Measurements from ENCODE around the gene OR1D5. TPM values are rescaled to one million over a fixed set of nuclear protein-coding genes. Genes with fewer than 3 reads are reported as not detected.

OR1D5 gene
- total and polyA plus RNA-seq, 10 of the 15 experiments (the other 5 are each of a cell fraction or from before 2014, with no cell fraction given): not detected

- ChIA-PET CTCF (no interaction called here), POLR2A (no interaction called here), RAD21 (ENCODE audit: unreplicated experiment) (no interaction called here), SMC1A (ENCODE audit: uncharacterized antibody, unreplicated experiment) (interaction anchor here (0.6 kb wide), 1 partner anchor 296 kb away, joined by 3 read pairs; no protein-coding TSS in a partner anchor)
- in situ Hi-C loops (cut with MboI): loop anchor here (25.0 kb wide), 1 partner anchor 606 kb away; the partner anchor contains the start of gene MNT
- TF ChIP-seq DPF2 (IDR thresholded peaks at IDR 0.05): no peak
- TF ChIP-seq, protein P1, sequence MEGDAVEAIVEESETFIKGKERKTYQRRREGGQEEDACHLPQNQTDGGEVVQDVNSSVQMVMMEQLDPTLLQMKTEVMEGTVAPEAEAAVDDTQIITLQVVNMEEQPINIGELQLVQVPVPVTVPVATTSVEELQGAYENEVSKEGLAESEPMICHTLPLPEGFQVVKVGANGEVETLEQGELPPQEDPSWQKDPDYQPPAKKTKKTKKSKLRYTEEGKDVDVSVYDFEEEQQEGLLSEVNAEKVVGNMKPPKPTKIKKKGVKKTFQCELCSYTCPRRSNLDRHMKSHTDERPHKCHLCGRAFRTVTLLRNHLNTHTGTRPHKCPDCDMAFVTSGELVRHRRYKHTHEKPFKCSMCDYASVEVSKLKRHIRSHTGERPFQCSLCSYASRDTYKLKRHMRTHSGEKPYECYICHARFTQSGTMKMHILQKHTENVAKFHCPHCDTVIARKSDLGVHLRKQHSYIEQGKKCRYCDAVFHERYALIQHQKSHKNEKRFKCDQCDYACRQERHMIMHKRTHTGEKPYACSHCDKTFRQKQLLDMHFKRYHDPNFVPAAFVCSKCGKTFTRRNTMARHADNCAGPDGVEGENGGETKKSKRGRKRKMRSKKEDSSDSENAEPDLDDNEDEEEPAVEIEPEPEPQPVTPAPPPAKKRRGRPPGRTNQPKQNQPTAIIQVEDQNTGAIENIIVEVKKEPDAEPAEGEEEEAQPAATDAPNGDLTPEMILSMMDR (IDR thresholded peaks at IDR 0.05 in 2 of 3, conservative IDR thresholded peaks at IDR 0.05 in 1 of 3; ENCODE audit: control insufficient read depth in 2 of 3, extremely low read depth in 1 of 3, insufficient read depth in 1 of 3, low read depth in 3 of 3, low read length in 3 of 3): no peak
- WGBS (ENCODE audit: insufficient coverage, insufficient replicate concordance, low lambda C conversion rate, missing lambda C conversion rate): 53% methylated on average over 12 of the region's 15 CpGs
- ATAC-seq (no peak), FAIRE-seq (no peak), DNase-seq (ENCODE audit: low read depth, low spot score) (no peak)
- H3K27me3 ChIP-seq (replicated peaks in 1 of 2; ENCODE audit: control insufficient read depth in 2 of 2, insufficient read depth in 2 of 2, low read length in 1 of 2): no peaks in the 10 kb centered on the region; a peak in 1 of 4 replicates
- no peak overlapping the region for H3K9ac ChIP-seq (ENCODE audit: control insufficient read depth, insufficient read depth, low read length)
- H3K4me2 ChIP-seq (ENCODE audit: control insufficient read depth, insufficient read depth): no peak overlapping the region
- no TSS peak for BruUV-seq (replicated peaks)
- H3K79me2 ChIP-seq (ENCODE audit: control insufficient read depth, insufficient read depth, low read length): no peaks in the 10 kb centered on the region
- H4K20me1 ChIP-seq (ENCODE audit: control insufficient read depth, insufficient read depth): no peaks in the 10 kb centered on the region
- H3K4me3 ChIP-seq: no peak overlapping the region
- no peak overlapping the region for H2AFZ ChIP-seq (ENCODE audit: control insufficient read depth, low read depth, low read length)
- H3K9me3 ChIP-seq (replicated peaks; ENCODE audit: control insufficient read depth, insufficient read depth, low read length): no peaks in the 10 kb centered on the region; the same call in 2 of the 3 replicates
- H3K4me1 ChIP-seq (ENCODE audit: control insufficient read depth, insufficient read depth, low read length): no peaks in the 10 kb centered on the region
- H3K36me3 ChIP-seq (ENCODE audit: control insufficient read depth in 2 of 2, insufficient read depth in 2 of 2, low read length in 1 of 2): no peaks in the 10 kb centered on the region
- intact Hi-C loops (cut with micrococcal nuclease; ENCODE audit: unreplicated experiment): no loop called here
- no peak overlapping the region for H3K27ac ChIP-seq (ENCODE audit: control insufficient read depth, insufficient read depth)
Observed at GRCh38 chr17:3017936-3018335, 45.5 kb downstream of the OR1D5 start.

- no peak for FAIRE-seq
- no peaks in the 10 kb centered on the region for H3K36me3 ChIP-seq (ENCODE audit: control insufficient read depth in 2 of 2, insufficient read depth in 2 of 2, low read length in 1 of 2)
- TF ChIP-seq IRF3 (IDR thresholded peaks at IDR 0.05): no peak
Observed at GRCh38 chr17:3015890-3016289, 47.5 kb downstream of the OR1D5 start.

More at GRCh38 chr17:3015890-3016289, 47.5 kb downstream of the OR1D5 start:
- ChIA-PET SMC1A (ENCODE audit: uncharacterized antibody, unreplicated experiment) (no interaction called here), POLR2A (no interaction called here), CTCF (interaction anchor here (1.1 kb wide), 1 partner anchor 167 kb away, joined by 5 read pairs; no protein-coding TSS in a partner anchor), RAD21 (ENCODE audit: unreplicated experiment) (no interaction called here)
- H4K20me1 ChIP-seq (ENCODE audit: control insufficient read depth, insufficient read depth): no peaks in the 10 kb centered on the region
- H3K4me1 ChIP-seq (ENCODE audit: control insufficient read depth, insufficient read depth, low read length): no peaks in the 10 kb centered on the region
- 25% methylated on average over 7 of the region's 7 CpGs for WGBS (ENCODE audit: insufficient coverage, insufficient replicate concordance, low lambda C conversion rate, missing lambda C conversion rate)
- no peaks in the 10 kb centered on the region for H3K79me2 ChIP-seq (ENCODE audit: control insufficient read depth, insufficient read depth, low read length)
- H3K27me3 ChIP-seq (replicated peaks in 1 of 2; ENCODE audit: control insufficient read depth in 2 of 2, insufficient read depth in 2 of 2, low read length in 1 of 2): no peaks in the 10 kb centered on the region; a peak in 1 of 4 replicates
- H3K4me2 ChIP-seq (ENCODE audit: control insufficient read depth, insufficient read depth): no peak overlapping the region
- H3K9ac ChIP-seq (ENCODE audit: control insufficient read depth, insufficient read depth, low read length): no peak overlapping the region
- no peak for ATAC-seq
- H3K4me3 ChIP-seq: no peak overlapping the region
- H2AFZ ChIP-seq (ENCODE audit: control insufficient read depth, low read depth, low read length): no peak overlapping the region
- no peak overlapping the region for H3K27ac ChIP-seq (ENCODE audit: control insufficient read depth, insufficient read depth)
- in situ Hi-C loops (cut with MboI): loop anchor here (25.0 kb wide), 1 partner anchor 604 kb away; the partner anchor contains the start of gene MNT
- no peak for DNase-seq (ENCODE audit: low read depth, low spot score)
- no peaks in the 10 kb centered on the region for H3K9me3 ChIP-seq (replicated peaks; ENCODE audit: control insufficient read depth, insufficient read depth, low read length)
- intact Hi-C loops (cut with micrococcal nuclease; ENCODE audit: unreplicated experiment): no loop called here
- BruUV-seq (replicated peaks): no TSS peak

Measured in GM12878 (cell line).